Right kidney (tissue), 1 donor: ENCODE measurements around the gene MED12L.
A peak's percentile ranks its signal among the peaks of the same experiment; 100 is the strongest.
"Not testable (repeated sequence)": the region's sequence is repeated elsewhere in the genome, so short reads cannot be mapped to it uniquely, and the experiment has no call there.

Source experiments
- DNase-seq: peaks from one replicate; pipeline ENCODE4 v3.0.0-alpha.2; 2016

The MED12L gene

GRCh38 chr3:151133917-151134450 lies 48.5 kb downstream of the MED12L start:
- DNase-seq: no peak

GRCh38 chr3:151135541-151136337 lies 50.3 kb downstream of the MED12L start:
- DNase-seq: no peak

GRCh38 chr3:151142929-151143328 lies 57.5 kb downstream of the MED12L start:
- no peak for DNase-seq

- DNase-seq: no peak
Observed at GRCh38 chr3:151144016-151144415, 58.6 kb downstream of the MED12L start.

- DNase-seq: no peak
Observed at GRCh38 chr3:151144760-151145159, 59.3 kb downstream of the MED12L start.

GRCh38 chr3:151145713-151146070 lies 60.2 kb downstream of the MED12L start:
- no peak for DNase-seq

GRCh38 chr3:151146071-151146730 lies 60.7 kb downstream of the MED12L start:
- DNase-seq: peak; percentile 63

GRCh38 chr3:151146731-151147091 lies 61.2 kb downstream of the MED12L start:
- no peak for DNase-seq

- DNase-seq: no peak
Observed at GRCh38 chr3:151147299-151147698, 61.8 kb downstream of the MED12L start.

- no peak for DNase-seq
Observed at GRCh38 chr3:151152455-151153079, 67.1 kb downstream of the MED12L start.

- no peak for DNase-seq
Observed at GRCh38 chr3:151154566-151154965, 69.1 kb downstream of the MED12L start.

GRCh38 chr3:151155409-151156128 lies 70.1 kb downstream of the MED12L start:
- no peak for DNase-seq

- no peak for DNase-seq
Observed at GRCh38 chr3:151156618-151157216, 71.3 kb downstream of the MED12L start.

GRCh38 chr3:151159806-151160205 lies 74.3 kb downstream of the MED12L start:
- no peak for DNase-seq

- no peak for DNase-seq
Observed at GRCh38 chr3:151165226-151165625, 79.8 kb downstream of the MED12L start.

GRCh38 chr3:151166161-151166560 lies 80.7 kb downstream of the MED12L start:
- no peak for DNase-seq

- DNase-seq: no peak
Observed at GRCh38 chr3:151168269-151169094, 83.0 kb downstream of the MED12L start.

- DNase-seq: no peak
Observed at GRCh38 chr3:151169262-151169947, 83.9 kb downstream of the MED12L start.

GRCh38 chr3:151169948-151170679 lies 84.7 kb downstream of the MED12L start:
- DNase-seq: not testable (repeated sequence)
